ENCODE data around the gene FIGLA. TPM values are rescaled to one million over a fixed set of nuclear protein-coding genes. Genes with fewer than 3 reads are reported as not detected.
"Not testable (repeated sequence)": the region's sequence is repeated elsewhere in the genome, so short reads cannot be mapped to it uniquely, and the experiment has no call there.

The FIGLA gene
- total RNA-seq, 1 donor from 2014 or later = not detected

GRCh38 chr2:70751881-70752280 lies 38.6 kb downstream of the FIGLA start:
- ATAC-seq = no peak
- intact Hi-C loops (cut with micrococcal nuclease) = no loop called here
- DNase-seq = no peak

GRCh38 chr2:70750320-70750719 lies 40.1 kb downstream of the FIGLA start:
- ATAC-seq (no peak), DNase-seq (no peak)
- intact Hi-C loops (cut with micrococcal nuclease) = no loop called here

GRCh38 chr2:70748002-70748784 lies 42.2 kb downstream of the FIGLA start:
- intact Hi-C loops (cut with micrococcal nuclease) = no loop called here
- ATAC-seq (no peak), DNase-seq (no peak)

GRCh38 chr2:70747284-70747683 lies 43.2 kb downstream of the FIGLA start:
- ATAC-seq (no peak), DNase-seq (no peak)
- intact Hi-C loops (cut with micrococcal nuclease) = no loop called here

GRCh38 chr2:70746094-70746974 lies 44.1 kb downstream of the FIGLA start:
- DNase-seq (no peak), ATAC-seq (no peak)
- intact Hi-C loops (cut with micrococcal nuclease) = no loop called here

- intact Hi-C loops (cut with micrococcal nuclease) = no loop called here
- DNase-seq (no peak), ATAC-seq (no peak)
Measured at GRCh38 chr2:70745276-70745825, 45.1 kb downstream of the FIGLA start.

GRCh38 chr2:70744397-70744796 lies 46.0 kb downstream of the FIGLA start:
- intact Hi-C loops (cut with micrococcal nuclease) = no loop called here
- ATAC-seq (no peak), DNase-seq (no peak)

GRCh38 chr2:70743677-70744076 lies 46.8 kb downstream of the FIGLA start:
- intact Hi-C loops (cut with micrococcal nuclease) = no loop called here
- no peak for DNase-seq
- no peak for ATAC-seq

GRCh38 chr2:70743068-70743467 lies 47.4 kb downstream of the FIGLA start:
- ATAC-seq (no peak), DNase-seq (no peak)
- intact Hi-C loops (cut with micrococcal nuclease) = no loop called here

GRCh38 chr2:70739492-70739891 lies 51.0 kb downstream of the FIGLA start:
- DNase-seq; intact Hi-C loops (cut with micrococcal nuclease); ATAC-seq: not testable (repeated sequence)

GRCh38 chr2:70738159-70738558 lies 52.3 kb downstream of the FIGLA start:
- ATAC-seq (no peak), DNase-seq (no peak)
- intact Hi-C loops (cut with micrococcal nuclease) = no loop called here

GRCh38 chr2:70735071-70735470 lies 55.4 kb downstream of the FIGLA start:
- DNase-seq (no peak), ATAC-seq (no peak)

GRCh38 chr2:70733646-70734180 lies 56.7 kb downstream of the FIGLA start:
- ATAC-seq (no peak), DNase-seq (no peak)
- intact Hi-C loops (cut with micrococcal nuclease) = no loop called here

More at GRCh38 chr2:70735071-70735470, 55.4 kb downstream of the FIGLA start:
- intact Hi-C loops (cut with micrococcal nuclease) = no loop called here

- intact Hi-C loops (cut with micrococcal nuclease) = no loop called here
- ATAC-seq (no peak), DNase-seq (no peak)
Measured at GRCh38 chr2:70732766-70733645, 57.4 kb downstream of the FIGLA start.

- intact Hi-C loops (cut with micrococcal nuclease) = no loop called here
- DNase-seq (no peak), ATAC-seq (no peak)
Measured at GRCh38 chr2:70730730-70731129, 59.7 kb downstream of the FIGLA start.

- ATAC-seq (no peak), DNase-seq (no peak)
- intact Hi-C loops (cut with micrococcal nuclease) = no loop called here
Measured at GRCh38 chr2:70729647-70730046, 60.8 kb downstream of the FIGLA start.

- no peak for ATAC-seq
- intact Hi-C loops (cut with micrococcal nuclease) = no loop called here
- DNase-seq = no peak
Measured at GRCh38 chr2:70728128-70728527, 62.3 kb downstream of the FIGLA start.

Data from left ventricle myocardium superior (tissue), 1 donor.